ENCODE data around the gene DAB2. TPM values are rescaled to one million over a fixed set of nuclear protein-coding genes. Genes with fewer than 3 reads are reported as not detected.

The DAB2 gene
- total RNA-seq, 2 experiments from 2014 or later = 0.40 TPM; not detected in 1

DNA sequence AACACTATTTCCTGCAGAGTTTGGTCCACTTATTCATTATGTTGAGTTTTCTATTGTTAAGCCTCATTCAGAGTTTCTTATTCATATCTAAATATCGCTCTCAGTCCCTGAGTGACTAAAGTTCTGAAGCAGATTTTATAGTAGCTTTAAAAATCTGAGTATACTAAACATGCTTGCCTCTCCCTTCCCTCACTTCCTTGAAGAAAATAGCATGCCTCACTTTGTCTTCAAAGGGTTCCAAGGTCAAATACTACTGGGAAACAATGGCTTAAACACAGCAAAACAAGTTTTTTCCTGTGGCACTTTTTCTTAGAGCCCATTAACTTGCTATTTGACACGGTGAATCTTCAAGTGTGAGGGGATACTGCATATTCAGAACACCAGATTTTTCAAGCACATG lies 41.1 kb upstream of the DAB2 start:
- CTCF ChIA-PET (ENCODE audit: unreplicated experiment) = no interaction called here
- Histone ChIP-seq H3K4me1 (ENCODE audit: insufficient read depth, low read length, poor library complexity, severe bottlenecking) (no peaks in the 10 kb centered on the region), H3K9me3 (ENCODE audit: low read length) (no peaks in the 10 kb centered on the region), H3K79me2 (ENCODE audit: insufficient read depth, low read depth, low read length) (no peaks in the 10 kb centered on the region), H3K4me2 (ENCODE audit: low read length) (no peak overlapping the region), H3K4me3 (ENCODE audit: low read depth, low read length, poor library complexity, severe bottlenecking) (no peak overlapping the region), H2AFZ (ENCODE audit: low read length) (no peak overlapping the region), H4K20me1 (ENCODE audit: insufficient read depth, low read length) (no peaks in the 10 kb centered on the region), H3K9me2 (ENCODE audit: insufficient read depth, low read length) (no peaks in the 10 kb centered on the region), H3K27ac (ENCODE audit: low read depth, low read length, poor library complexity, severe bottlenecking) (no peak overlapping the region), H3K36me3 (ENCODE audit: insufficient read depth, low read length) (no peaks in the 10 kb centered on the region)
- DNase-seq (ENCODE audit: low spot score) = no peak
- POLR2A ChIA-PET = interaction anchor here (0.7 to 1.4 kb wide), 3 partner anchors 9 to 11 kb away, joined by 3 to 4 read pairs (median 3); no protein-coding TSS in a partner anchor
- no peak for TF ChIP-seq EZH2phosphoT487 (IDR thresholded peaks at IDR 0.05; ENCODE audit: borderline replicate concordance, low read depth, low read length)
- TF ChIP-seq, protein P1, sequence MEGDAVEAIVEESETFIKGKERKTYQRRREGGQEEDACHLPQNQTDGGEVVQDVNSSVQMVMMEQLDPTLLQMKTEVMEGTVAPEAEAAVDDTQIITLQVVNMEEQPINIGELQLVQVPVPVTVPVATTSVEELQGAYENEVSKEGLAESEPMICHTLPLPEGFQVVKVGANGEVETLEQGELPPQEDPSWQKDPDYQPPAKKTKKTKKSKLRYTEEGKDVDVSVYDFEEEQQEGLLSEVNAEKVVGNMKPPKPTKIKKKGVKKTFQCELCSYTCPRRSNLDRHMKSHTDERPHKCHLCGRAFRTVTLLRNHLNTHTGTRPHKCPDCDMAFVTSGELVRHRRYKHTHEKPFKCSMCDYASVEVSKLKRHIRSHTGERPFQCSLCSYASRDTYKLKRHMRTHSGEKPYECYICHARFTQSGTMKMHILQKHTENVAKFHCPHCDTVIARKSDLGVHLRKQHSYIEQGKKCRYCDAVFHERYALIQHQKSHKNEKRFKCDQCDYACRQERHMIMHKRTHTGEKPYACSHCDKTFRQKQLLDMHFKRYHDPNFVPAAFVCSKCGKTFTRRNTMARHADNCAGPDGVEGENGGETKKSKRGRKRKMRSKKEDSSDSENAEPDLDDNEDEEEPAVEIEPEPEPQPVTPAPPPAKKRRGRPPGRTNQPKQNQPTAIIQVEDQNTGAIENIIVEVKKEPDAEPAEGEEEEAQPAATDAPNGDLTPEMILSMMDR (conservative IDR thresholded peaks at IDR 0.05; ENCODE audit: low read length) = no peak
- intact Hi-C loops (cut with micrococcal nuclease; ENCODE audit: unreplicated experiment) = no loop called here
- no TSS peak for BruUV-seq (replicated peaks)

DNA sequence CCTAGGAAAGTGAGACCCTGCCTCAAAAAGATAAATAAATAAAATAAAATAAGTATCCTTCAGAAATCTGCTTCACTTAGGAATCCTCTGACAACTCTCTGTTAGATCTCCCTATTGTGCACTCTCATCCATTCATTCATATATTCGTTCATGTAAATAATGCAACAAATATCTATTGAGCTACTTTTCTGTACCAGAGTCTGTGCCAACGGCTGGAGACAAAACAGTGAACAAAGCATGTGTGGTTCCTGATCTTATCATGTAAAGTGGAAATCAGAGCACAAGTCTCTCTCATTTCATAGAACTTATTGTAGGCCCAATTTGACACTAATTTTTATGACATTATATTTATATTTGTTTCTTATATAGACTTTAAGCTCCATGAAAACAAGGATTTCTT lies 40.3 kb upstream of the DAB2 start:
- Histone ChIP-seq H3K4me3 (ENCODE audit: low read depth, low read length, poor library complexity, severe bottlenecking) (no peak overlapping the region), H3K4me1 (ENCODE audit: insufficient read depth, low read length, poor library complexity, severe bottlenecking) (no peaks in the 10 kb centered on the region), H2AFZ (ENCODE audit: low read length) (no peak overlapping the region), H3K36me3 (ENCODE audit: insufficient read depth, low read length) (no peaks in the 10 kb centered on the region), H3K27ac (ENCODE audit: low read depth, low read length, poor library complexity, severe bottlenecking) (no peak overlapping the region), H3K4me2 (ENCODE audit: low read length) (no peak overlapping the region), H3K79me2 (ENCODE audit: insufficient read depth, low read depth, low read length) (no peaks in the 10 kb centered on the region), H4K20me1 (ENCODE audit: insufficient read depth, low read length) (no peaks in the 10 kb centered on the region), H3K9me3 (ENCODE audit: low read length) (no peaks in the 10 kb centered on the region), H3K9me2 (ENCODE audit: insufficient read depth, low read length) (no peaks in the 10 kb centered on the region)
- intact Hi-C loops (cut with micrococcal nuclease; ENCODE audit: unreplicated experiment) = no loop called here
- CTCF ChIA-PET (ENCODE audit: unreplicated experiment) = no interaction called here
- POLR2A ChIA-PET = interaction anchor here (0.7 to 1.4 kb wide), 2 partner anchors 8 to 9 kb away, joined by 3 to 4 read pairs; no protein-coding TSS in a partner anchor
- BruUV-seq (replicated peaks) = no TSS peak
- TF ChIP-seq, protein P1 (conservative IDR thresholded peaks at IDR 0.05; ENCODE audit: low read length) = no peak
- TF ChIP-seq EZH2phosphoT487 (IDR thresholded peaks at IDR 0.05; ENCODE audit: borderline replicate concordance, low read depth, low read length) = no peak
- no peak for DNase-seq (ENCODE audit: low spot score)

DNA sequence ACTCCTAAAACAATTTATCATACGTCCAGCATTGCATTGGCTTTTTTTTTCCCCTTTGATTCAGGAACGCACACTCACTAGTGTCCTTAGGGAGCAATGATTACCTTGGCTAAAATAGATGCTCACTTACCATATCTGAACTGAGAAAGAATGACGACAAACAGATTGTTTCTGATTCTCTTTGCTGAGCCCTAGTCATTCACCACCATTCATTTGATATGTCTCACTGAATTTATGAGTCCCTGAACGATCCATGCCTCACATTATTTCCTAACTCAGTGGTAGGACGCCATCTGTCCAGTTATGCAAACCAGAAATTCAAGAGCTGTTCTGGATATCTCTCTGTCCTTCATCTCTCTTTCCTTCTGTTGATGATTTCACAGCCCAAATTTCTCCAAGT lies 39.3 kb upstream of the DAB2 start:
- ChIA-PET POLR2A (no interaction called here), CTCF (ENCODE audit: unreplicated experiment) (no interaction called here)
- H3K27ac ChIP-seq (ENCODE audit: low read depth, low read length, poor library complexity, severe bottlenecking) = no peak overlapping the region
- intact Hi-C loops (cut with micrococcal nuclease; ENCODE audit: unreplicated experiment) = no loop called here
- H3K4me3 ChIP-seq (ENCODE audit: low read depth, low read length, poor library complexity, severe bottlenecking) = no peak overlapping the region
- no peaks in the 10 kb centered on the region for H3K9me3 ChIP-seq (ENCODE audit: low read length)
- no peaks in the 10 kb centered on the region for H3K4me1 ChIP-seq (ENCODE audit: insufficient read depth, low read length, poor library complexity, severe bottlenecking)
- no peaks in the 10 kb centered on the region for H3K9me2 ChIP-seq (ENCODE audit: insufficient read depth, low read length)
- TF ChIP-seq EZH2phosphoT487 (IDR thresholded peaks at IDR 0.05; ENCODE audit: borderline replicate concordance, low read depth, low read length) = no peak
- TF ChIP-seq, protein P1 (conservative IDR thresholded peaks at IDR 0.05; ENCODE audit: low read length) = no peak
- no peak overlapping the region for H2AFZ ChIP-seq (ENCODE audit: low read length)
- no peaks in the 10 kb centered on the region for H4K20me1 ChIP-seq (ENCODE audit: insufficient read depth, low read length)
- no peak for DNase-seq (ENCODE audit: low spot score)
- no peak overlapping the region for H3K4me2 ChIP-seq (ENCODE audit: low read length)
- H3K36me3 ChIP-seq (ENCODE audit: insufficient read depth, low read length) = no peaks in the 10 kb centered on the region
- no peaks in the 10 kb centered on the region for H3K79me2 ChIP-seq (ENCODE audit: insufficient read depth, low read depth, low read length)
- no TSS peak for BruUV-seq (replicated peaks)
